Astrocyte (in vitro differentiated cells and primary cell): ENCODE data around the gene TIRAP.

ENCODE experiments used
- EZH2 ChIP-seq: IDR thresholded peaks from 2 replicates; pipeline ENCODE4 v1.6.1; 2012; ENCODE audit warnings: mild to moderate bottlenecking, low read length, inconsistent platforms; ENCODE audit not compliant: insufficient read depth
- TF ChIP-seq, protein P1 (sequence below): IDR thresholded peaks from 2 replicates; pipeline ENCODE4 v1.5.1; 2011; ENCODE audit warnings: low read depth, mild to moderate bottlenecking, inconsistent platforms, low read length, moderate library complexity; ENCODE audit not compliant: insufficient read depth

DNA sequence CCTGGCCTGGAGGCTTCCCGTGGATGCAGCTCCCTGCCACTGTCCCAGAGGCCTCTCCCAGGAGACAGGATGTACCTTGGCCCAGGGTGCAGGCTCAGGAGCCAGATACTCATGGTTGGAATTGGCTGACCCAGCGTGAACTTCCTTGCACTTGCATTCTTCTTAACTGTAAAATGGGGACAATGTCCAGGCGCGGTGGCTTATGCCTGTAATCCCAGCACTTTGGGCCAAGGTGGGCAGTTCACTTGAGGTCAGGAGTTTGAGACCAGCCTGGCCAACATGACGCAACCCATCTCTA is 52.5 kb downstream of the TIRAP start:
- TF ChIP-seq, protein P1, sequence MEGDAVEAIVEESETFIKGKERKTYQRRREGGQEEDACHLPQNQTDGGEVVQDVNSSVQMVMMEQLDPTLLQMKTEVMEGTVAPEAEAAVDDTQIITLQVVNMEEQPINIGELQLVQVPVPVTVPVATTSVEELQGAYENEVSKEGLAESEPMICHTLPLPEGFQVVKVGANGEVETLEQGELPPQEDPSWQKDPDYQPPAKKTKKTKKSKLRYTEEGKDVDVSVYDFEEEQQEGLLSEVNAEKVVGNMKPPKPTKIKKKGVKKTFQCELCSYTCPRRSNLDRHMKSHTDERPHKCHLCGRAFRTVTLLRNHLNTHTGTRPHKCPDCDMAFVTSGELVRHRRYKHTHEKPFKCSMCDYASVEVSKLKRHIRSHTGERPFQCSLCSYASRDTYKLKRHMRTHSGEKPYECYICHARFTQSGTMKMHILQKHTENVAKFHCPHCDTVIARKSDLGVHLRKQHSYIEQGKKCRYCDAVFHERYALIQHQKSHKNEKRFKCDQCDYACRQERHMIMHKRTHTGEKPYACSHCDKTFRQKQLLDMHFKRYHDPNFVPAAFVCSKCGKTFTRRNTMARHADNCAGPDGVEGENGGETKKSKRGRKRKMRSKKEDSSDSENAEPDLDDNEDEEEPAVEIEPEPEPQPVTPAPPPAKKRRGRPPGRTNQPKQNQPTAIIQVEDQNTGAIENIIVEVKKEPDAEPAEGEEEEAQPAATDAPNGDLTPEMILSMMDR = no peak
- no peak for TF ChIP-seq EZH2
